GM13977 (cell line): ENCODE results near the gene OXT.
"Not testable (repeated sequence)": the region's sequence is repeated elsewhere in the genome, so short reads cannot be mapped to it uniquely, and the experiment has no call there.

Source experiments
- DNase-seq: peaks from one replicate; pipeline ENCODE4 v3.0.0; 2012; ENCODE audit warnings: low spot score
- CTCF ChIP-seq: IDR thresholded peaks from 2 replicates; pipeline ENCODE4 v1.5.1; 2012; ENCODE audit warnings: mild to moderate bottlenecking, control low read depth; ENCODE audit not compliant: insufficient read depth; ENCODE audit errors: extremely low read depth, missing control alignments
- in situ Hi-C: fragments of 300-500 bp; cut with MboI; formaldehyde crosslinking; loops from one replicate; pipeline ENCODE4 v1.12.0; 2022; ENCODE audit warnings: low sequenced_read_pairs, low pct_unique_long_range_greater_than_20kb, mixed read lengths, inconsistent platforms; ENCODE audit not compliant: unreplicated experiment

The OXT gene

DNA sequence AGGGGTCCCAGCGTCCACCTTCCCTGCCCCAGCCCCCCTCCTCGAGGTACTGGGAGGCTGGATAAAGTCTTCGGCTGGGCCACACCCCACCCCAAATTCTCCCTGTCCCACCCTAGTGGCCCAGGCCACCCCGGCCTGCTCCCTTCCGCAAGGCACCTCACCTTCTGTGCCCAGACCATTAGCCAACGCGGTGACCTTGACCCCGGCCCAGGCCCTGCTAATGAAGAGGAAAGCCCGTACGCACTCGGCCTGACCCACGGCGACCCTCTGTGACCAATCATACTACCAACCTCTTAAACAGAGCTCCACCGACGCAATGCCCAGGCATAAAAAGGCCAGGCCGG lies 182 bp upstream of the OXT start:
- no peak for TF ChIP-seq CTCF
- in situ Hi-C loops, result no loop called here
- no peak for DNase-seq

DNA sequence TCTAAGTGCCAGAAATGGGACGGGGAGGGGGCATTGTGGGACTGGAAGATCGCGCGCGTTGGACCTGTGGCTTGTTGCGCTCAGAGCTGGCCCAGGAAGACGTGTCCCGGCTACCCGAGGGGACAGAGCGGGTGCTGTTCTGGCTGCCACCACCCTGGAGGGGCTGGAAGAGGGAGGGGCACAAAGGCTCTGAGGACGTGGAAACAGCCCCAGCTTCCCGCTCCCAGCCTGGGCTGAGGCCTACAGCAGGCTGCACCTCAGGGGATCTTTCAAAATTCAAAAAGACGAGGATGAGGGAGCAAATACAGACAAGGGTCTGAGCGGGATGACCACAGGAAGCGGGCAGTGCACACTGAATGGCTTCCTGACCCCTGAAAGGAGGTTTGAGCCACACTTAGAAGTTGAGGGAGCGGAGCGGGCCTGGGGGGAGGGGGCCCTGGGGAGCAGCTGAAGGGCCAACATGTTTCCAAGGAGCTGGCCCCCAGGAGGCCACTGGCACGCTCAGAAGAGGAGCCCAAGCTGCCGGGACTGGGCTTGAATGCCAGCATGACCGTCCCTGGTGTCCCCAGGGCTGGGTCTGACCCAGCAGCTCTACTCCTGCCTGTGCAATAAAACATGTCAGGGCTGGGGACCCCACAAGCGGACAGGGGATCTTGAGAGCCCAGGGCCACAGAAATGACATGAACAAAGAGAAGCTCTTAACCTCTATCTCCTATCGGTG lies 1.3 kb downstream of the OXT start:
- no peak for TF ChIP-seq CTCF
- in situ Hi-C loops, result no loop called here
- DNase-seq, result peak; percentile 2

GRCh38 chr20:3073251-3073643 lies 1.8 kb downstream of the OXT start:
- not testable (repeated sequence) for DNase-seq

DNA sequence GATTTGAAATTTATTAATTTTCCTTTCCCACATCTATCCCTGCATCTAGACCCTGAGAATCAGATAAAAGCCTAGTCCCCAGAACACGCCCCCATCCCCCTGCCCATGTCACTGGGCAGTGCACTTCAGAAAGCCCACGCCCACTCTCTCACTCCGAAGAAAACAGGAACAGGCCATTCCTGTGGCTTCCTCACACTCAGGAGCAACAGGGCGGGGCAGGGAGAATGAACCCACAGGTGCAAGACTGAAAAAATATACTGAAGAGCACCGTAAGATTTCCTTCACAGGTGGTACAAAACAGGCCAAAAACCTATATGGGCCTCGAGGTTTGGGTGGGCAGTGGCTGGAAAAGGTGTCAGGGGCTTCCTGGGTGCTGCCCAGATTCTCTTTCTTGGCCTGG lies 3.4 kb downstream of the OXT start:
- no peak for DNase-seq
- no peak for TF ChIP-seq CTCF
- in situ Hi-C loops, result no loop called here

More at GRCh38 chr20:3073251-3073643, 1.8 kb downstream of the OXT start:
- in situ Hi-C loops, result not testable (repeated sequence)

- in situ Hi-C loops, DNase-seq: not testable (repeated sequence)
Observed at GRCh38 chr20:3075315-3075714, 3.9 kb downstream of the OXT start.

DNA sequence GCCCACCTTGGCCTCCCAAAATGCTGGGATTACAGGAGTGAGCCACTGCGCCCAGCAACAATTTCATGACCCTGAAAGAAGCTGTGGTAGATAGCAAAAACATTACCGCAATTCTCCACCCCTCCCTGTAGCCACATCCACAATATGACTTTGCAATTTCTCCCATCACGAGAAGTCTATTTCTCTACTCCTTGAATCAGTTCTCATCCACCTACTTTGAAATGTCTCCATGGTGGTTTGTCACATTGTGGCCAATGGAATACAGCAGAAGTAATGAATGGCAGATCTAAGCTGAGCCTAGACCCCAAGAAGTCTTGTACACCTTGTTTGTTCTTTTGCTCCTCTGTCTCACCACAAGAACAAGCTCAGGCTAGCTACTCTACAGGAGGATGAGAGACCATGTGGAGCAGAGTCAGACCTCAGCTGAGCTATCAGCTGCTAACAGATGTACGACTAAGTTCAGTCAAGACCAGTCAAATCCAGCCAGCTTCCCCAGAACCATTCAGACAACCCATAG lies 6.3 kb downstream of the OXT start:
- no peak for TF ChIP-seq CTCF
- DNase-seq, result peak; percentile 11

GRCh38 chr20:3080939-3081388 lies 9.5 kb downstream of the OXT start:
- TF ChIP-seq CTCF, result no peak
- DNase-seq, result no peak
- in situ Hi-C loops, result no loop called here

More for the DNA sequence above, 6.3 kb downstream of the OXT start:
- in situ Hi-C loops, result no loop called here

DNA sequence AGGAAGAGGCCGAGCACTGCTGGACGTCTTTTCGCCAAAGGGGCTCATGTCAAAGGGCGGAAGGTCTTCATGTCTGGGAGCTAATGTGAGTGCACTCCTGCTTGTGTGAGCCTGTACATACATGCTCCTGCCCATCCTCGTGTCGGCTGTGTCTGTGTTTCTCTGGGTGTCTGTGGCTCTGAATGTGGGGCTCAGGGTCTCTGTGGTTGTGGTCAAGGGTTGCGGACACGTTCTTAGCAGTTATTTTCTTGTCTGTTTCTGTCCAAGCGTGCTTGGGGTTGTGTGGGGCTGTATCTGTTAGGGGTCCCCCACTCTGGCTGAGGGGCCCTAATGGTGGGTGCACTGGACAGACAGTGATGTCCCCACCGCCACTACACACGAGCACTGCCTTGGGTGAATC lies 10.2 kb downstream of the OXT start:
- in situ Hi-C loops, result no loop called here
- TF ChIP-seq CTCF, result no peak
- no peak for DNase-seq
